GM06990 (cell line): ENCODE data around the gene HPS6.
"Not testable (repeated sequence)": the region's sequence is repeated elsewhere in the genome, so short reads cannot be mapped to it uniquely, and the experiment has no call there.

Experiments
- DNase-seq: peaks from one replicate; pipeline ENCODE4 v3.0.0-alpha.2; 2011; ENCODE audit not compliant: insufficient read length; ENCODE audit errors: extremely low read depth
- H3K27me3 ChIP-seq: replicated peaks from 2 replicates; pipeline ENCODE4 v1.6.0; 2011; ENCODE audit warnings: low read length; ENCODE audit not compliant: control insufficient read depth, insufficient read depth
- H3K36me3 ChIP-seq: 2 replicates; pipeline ENCODE4 v1.5.1; 2011; ENCODE audit warnings: low read length; ENCODE audit not compliant: control insufficient read depth, insufficient read depth
- H3K4me3 ChIP-seq: replicated peaks from 2 replicates; pipeline ENCODE4 v1.5.1; 2011; ENCODE audit warnings: low read depth, mild to moderate bottlenecking, control low read depth, low read length
- CTCF ChIP-seq: IDR thresholded peaks from 2 replicates; pipeline ENCODE4 v1.5.1; 2011; ENCODE audit warnings: low read length, control low read depth, mild to moderate bottlenecking, inconsistent platforms; ENCODE audit not compliant: insufficient read depth, poor library complexity, severe bottlenecking

Gene HPS6

GRCh38 chr10:102027261-102027660 lies 37.9 kb upstream of the HPS6 start:
- DNase-seq: no peak
- H3K4me3 ChIP-seq: no peak overlapping the region
- no peaks in the 10 kb centered on the region for H3K27me3 ChIP-seq
- H3K36me3 ChIP-seq: peaks cover 8% of the 10 kb centered on the region
- no peak for TF ChIP-seq CTCF

- peaks cover 4% of the 10 kb centered on the region for H3K36me3 ChIP-seq
- H3K4me3 ChIP-seq: no peak overlapping the region
- no peak for DNase-seq
- no peaks in the 10 kb centered on the region for H3K27me3 ChIP-seq
- no peak for TF ChIP-seq CTCF
These were observed 31.4 kb upstream of the HPS6 start for GRCh38 chr10:102033787-102034186.

- H3K36me3 ChIP-seq, DNase-seq, H3K27me3 ChIP-seq, H3K4me3 ChIP-seq: not testable (repeated sequence)
These were observed 29.3 kb upstream of the HPS6 start for GRCh38 chr10:102035807-102036206.

- H3K36me3 ChIP-seq: peaks cover 1% of the 10 kb centered on the region; the same call in 1 of the 2 replicates
- DNase-seq: no peak
- no peaks in the 10 kb centered on the region for H3K27me3 ChIP-seq
- no peak for TF ChIP-seq CTCF
- H3K4me3 ChIP-seq: no peak overlapping the region
These were observed 26.7 kb upstream of the HPS6 start for GRCh38 chr10:102038410-102038809.

GRCh38 chr10:102040305-102041050 lies 24.7 kb upstream of the HPS6 start:
- no peak overlapping the region for H3K4me3 ChIP-seq
- peaks cover 1% of the 10 kb centered on the region; the same call in 1 of the 2 replicates for H3K36me3 ChIP-seq
- no peak for DNase-seq
- no peaks in the 10 kb centered on the region for H3K27me3 ChIP-seq
- TF ChIP-seq CTCF: no peak

GRCh38 chr10:102045292-102045691 lies 19.9 kb upstream of the HPS6 start:
- Histone ChIP-seq H3K4me3 (no peak overlapping the region), H3K27me3 (no peaks in the 10 kb centered on the region), H3K36me3 (no peaks in the 10 kb centered on the region)
- no peak for DNase-seq
- no peak for TF ChIP-seq CTCF
